H1 (cell line): ENCODE data around the gene GRID1.

ENCODE experiments used
- CEBPB ChIP-seq: IDR thresholded peaks from 2 replicates; pipeline ENCODE4 v1.6.1; 2012; ENCODE audit warnings: low read depth, low read length
- CTCF ChIP-seq, 3 experiments: IDR thresholded peaks; 1 replicate in 2 of 3; 2 replicates in 1 of 3; pipeline versions ENCODE4 v1.5.1 to v1.6.1; 2011; ENCODE audit warnings: low read length in 3 of 3, mild to moderate bottlenecking in 3 of 3, inconsistent platforms in 2 of 3, low read depth in 1 of 3, moderate library complexity in 1 of 3; ENCODE audit not compliant: insufficient read depth in 1 of 3; ENCODE audit errors: control extremely low read depth in 1 of 3
- POLR2A ChIP-seq, 2 experiments: IDR thresholded peaks; 1 replicate in 1 of 2; 2 replicates in 1 of 2; pipeline ENCODE4 v1.6.1; 2011; ENCODE audit warnings: low read depth in 2 of 2, low read length in 2 of 2, mild to moderate bottlenecking in 2 of 2; ENCODE audit errors: control extremely low read depth in 1 of 2
- TBP ChIP-seq: IDR thresholded peaks from 2 replicates; pipeline ENCODE4 v1.6.1; 2011; ENCODE audit warnings: low read depth, low read length, improper control_type of control experiment
- TF ChIP-seq, protein P1 (sequence below): IDR thresholded peaks from 2 replicates; pipeline ENCODE4 v1.6.1; 2011; ENCODE audit warnings: low read depth, mild to moderate bottlenecking, low read length; ENCODE audit not compliant: insufficient read depth

DNA sequence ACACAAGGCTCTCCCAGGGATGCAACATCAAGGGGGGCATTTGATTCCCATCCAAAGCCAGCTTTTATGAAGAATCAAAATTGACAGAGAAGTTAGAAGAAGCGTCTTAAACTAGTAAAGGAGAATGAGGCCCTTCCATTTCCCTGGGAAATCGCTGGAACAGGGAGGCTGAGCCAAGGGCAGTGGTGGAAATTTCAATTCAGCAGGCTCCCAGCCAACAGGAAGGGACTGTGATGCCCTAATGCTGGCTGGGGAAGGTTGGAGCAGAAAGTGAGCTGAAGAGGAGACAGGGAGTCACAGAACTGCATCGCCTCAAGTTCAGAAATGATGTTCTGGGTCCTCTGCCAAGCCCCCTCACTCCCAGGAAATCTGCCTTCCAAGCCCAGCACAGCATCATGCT, 517.3 kb downstream of the GRID1 start:
- no peak for TF ChIP-seq CTCF (IDR thresholded peaks at IDR 0.05; ENCODE audit: control extremely low read depth in 1 of 3, insufficient read depth in 1 of 3, low read depth in 1 of 3, low read length in 3 of 3)
- TF ChIP-seq TBP = no peak
- TF ChIP-seq CEBPB = no peak
- TF ChIP-seq, protein P1, sequence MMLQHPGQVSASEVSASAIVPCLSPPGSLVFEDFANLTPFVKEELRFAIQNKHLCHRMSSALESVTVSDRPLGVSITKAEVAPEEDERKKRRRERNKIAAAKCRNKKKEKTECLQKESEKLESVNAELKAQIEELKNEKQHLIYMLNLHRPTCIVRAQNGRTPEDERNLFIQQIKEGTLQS = no peak
- no peak for TF ChIP-seq POLR2A (IDR thresholded peaks at IDR 0.05; ENCODE audit: control extremely low read depth in 1 of 2, low read depth in 2 of 2, low read length in 2 of 2)
